Large intestine (tissue), 3 donors: ENCODE results near the gene POU4F3. TPM values are rescaled to one million over a fixed set of nuclear protein-coding genes. Genes with fewer than 3 reads are reported as not detected.

ENCODE experiments used
- DNase-seq, 2 donors: peaks; one replicate each; pipeline versions ENCODE4 v3.0.0 to v3.0.0-alpha.2; 2013
- H3K27ac ChIP-seq: one replicate; pipeline ENCODE4 v1.5.1; 2013; ENCODE audit warnings: low read length
- H3K27me3 ChIP-seq: 2 replicates; pipeline ENCODE4 v1.6.1; 2013; ENCODE audit warnings: low read length; ENCODE audit not compliant: control insufficient read depth, insufficient read depth
- H3K36me3 ChIP-seq: 2 replicates; pipeline ENCODE4 v1.6.1; 2013; ENCODE audit warnings: low read length; ENCODE audit not compliant: control insufficient read depth, insufficient read depth
- H3K4me1 ChIP-seq: one replicate; pipeline ENCODE4 v1.6.1; 2013; ENCODE audit warnings: low read length; ENCODE audit not compliant: control insufficient read depth, insufficient read depth
- H3K4me3 ChIP-seq: one replicate; pipeline ENCODE4 v1.5.1; 2013; ENCODE audit warnings: low read length
- H3K9me3 ChIP-seq: one replicate; pipeline ENCODE4 v1.6.1; 2013; ENCODE audit warnings: mild to moderate bottlenecking, low read depth, low read length, moderate library complexity; ENCODE audit not compliant: control insufficient read depth
- WGBS: methylation state at CpG from one replicate; pipeline ENCODE4 v1.1.5; 2013; ENCODE audit warnings: low lambda C conversion rate; ENCODE audit not compliant: insufficient coverage; 5-methylcytosine and 5-hydroxymethylcytosine counted together
- polyA plus RNA-seq: library from polyadenylated mRNA; unstranded; fragments of 120-200 nt; gene quantifications from one replicate; pipeline ENCODE4 v1.2.1, GENCODE V29; 2013

The POU4F3 gene
- polyA plus RNA-seq, 1 donor = not detected

GRCh38 chr5:146311278-146311677 is 27.4 kb upstream of the POU4F3 start:
- no peaks in the 10 kb centered on the region for H3K36me3 ChIP-seq
- no peak for DNase-seq
- no CpG with 5 or more reads among the region's 5 CpGs for WGBS

GRCh38 chr5:146313027-146313426 is 25.6 kb upstream of the POU4F3 start:
- no CpG with 5 or more reads among the region's 7 CpGs for WGBS
- Histone ChIP-seq H3K4me1 (no peaks in the 10 kb centered on the region), H3K9me3 (no peaks in the 10 kb centered on the region), H3K36me3 (no peaks in the 10 kb centered on the region), H3K4me3 (no peak overlapping the region), H3K27me3 (peaks cover 6% of the 10 kb centered on the region), H3K27ac (no peak overlapping the region)
- no peak for DNase-seq

More at GRCh38 chr5:146311278-146311677, 27.4 kb upstream of the POU4F3 start:
- Histone ChIP-seq H3K4me1 (no peaks in the 10 kb centered on the region), H3K9me3 (no peaks in the 10 kb centered on the region), H3K27ac (no peak overlapping the region), H3K4me3 (no peak overlapping the region), H3K27me3 (peaks cover 9% of the 10 kb centered on the region)

GRCh38 chr5:146321571-146321970 is 17.1 kb upstream of the POU4F3 start:
- Histone ChIP-seq H3K36me3 (no peaks in the 10 kb centered on the region), H3K27me3 (peaks cover 3% of the 10 kb centered on the region), H3K4me3 (no peak overlapping the region), H3K9me3 (no peaks in the 10 kb centered on the region), H3K4me1 (no peaks in the 10 kb centered on the region), H3K27ac (no peak overlapping the region)
- DNase-seq = no peak
- WGBS = 100% methylated on average over 1 of the region's 1 CpG

- DNase-seq = no peak
- Histone ChIP-seq H3K9me3 (no peaks in the 10 kb centered on the region), H3K4me3 (no peak overlapping the region), H3K27me3 (peaks cover 21% of the 10 kb centered on the region), H3K27ac (no peak overlapping the region), H3K4me1 (no peaks in the 10 kb centered on the region), H3K36me3 (no peaks in the 10 kb centered on the region)
- 83% methylated on average over 1 of the region's 7 CpGs for WGBS
These were observed 11.3 kb upstream of the POU4F3 start for GRCh38 chr5:146327257-146327870.

GRCh38 chr5:146327989-146328388 is 10.7 kb upstream of the POU4F3 start:
- H3K9me3 ChIP-seq = no peaks in the 10 kb centered on the region
- H3K27me3 ChIP-seq = peaks cover 27% of the 10 kb centered on the region
- WGBS = no CpG with 5 or more reads among the region's 1 CpG
- no peaks in the 10 kb centered on the region for H3K36me3 ChIP-seq
- DNase-seq = no peak
- no peaks in the 10 kb centered on the region for H3K4me1 ChIP-seq
- no peak overlapping the region for H3K27ac ChIP-seq
- no peak overlapping the region for H3K4me3 ChIP-seq

GRCh38 chr5:146329697-146330096 is 8.9 kb upstream of the POU4F3 start:
- Histone ChIP-seq H3K27me3 (peaks cover 44% of the 10 kb centered on the region), H3K27ac (no peak overlapping the region), H3K9me3 (peaks cover 3% of the 10 kb centered on the region), H3K4me3 (no peak overlapping the region), H3K36me3 (no peaks in the 10 kb centered on the region), H3K4me1 (no peaks in the 10 kb centered on the region)
- WGBS = no CpG with 5 or more reads among the region's 2 CpGs
- no peak for DNase-seq

- Histone ChIP-seq H3K4me3 (no peak overlapping the region), H3K27me3 (peaks cover 58% of the 10 kb centered on the region), H3K9me3 (peaks cover 3% of the 10 kb centered on the region), H3K4me1 (no peaks in the 10 kb centered on the region), H3K36me3 (no peaks in the 10 kb centered on the region), H3K27ac (no peak overlapping the region)
- no CpG with 5 or more reads among the region's 2 CpGs for WGBS
- no peak for DNase-seq
These were observed 7.2 kb upstream of the POU4F3 start for GRCh38 chr5:146331423-146331822.

GRCh38 chr5:146334074-146334533 is 4.5 kb upstream of the POU4F3 start:
- Histone ChIP-seq H3K4me1 (no peaks in the 10 kb centered on the region), H3K36me3 (no peaks in the 10 kb centered on the region), H3K27ac (no peak overlapping the region), H3K9me3 (peaks cover 3% of the 10 kb centered on the region), H3K4me3 (no peak overlapping the region), H3K27me3 (peaks cover 82% of the 10 kb centered on the region)
- WGBS = no CpG with 5 or more reads among the region's 24 CpGs
- no peak for DNase-seq

DNA sequence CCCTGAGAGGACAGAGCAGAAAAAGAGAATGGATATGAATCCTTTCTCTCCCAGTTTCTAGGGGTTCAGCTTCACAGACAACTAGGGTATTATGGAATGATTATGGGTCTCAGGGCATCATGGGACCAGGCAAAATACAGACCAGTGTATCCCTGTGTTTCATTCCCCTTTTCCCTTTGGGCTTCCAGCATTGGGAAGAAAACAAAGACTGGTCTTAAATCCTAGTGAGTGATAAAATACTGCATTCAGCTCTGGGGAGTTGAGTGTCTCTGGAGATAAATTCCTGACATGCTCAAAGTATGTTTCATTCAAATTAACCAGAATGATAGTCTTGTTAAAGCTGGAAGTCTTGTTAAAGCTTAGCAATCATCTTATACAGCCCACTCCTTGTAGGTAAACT is 2.4 kb upstream of the POU4F3 start:
- Histone ChIP-seq H3K36me3 (no peaks in the 10 kb centered on the region), H3K4me1 (peaks cover 3% of the 10 kb centered on the region), H3K9me3 (peaks cover 9% of the 10 kb centered on the region), H3K4me3 (no peak overlapping the region), H3K27ac (no peak overlapping the region), H3K27me3 (peaks cover 91% of the 10 kb centered on the region)
- DNase-seq = no peak

DNA sequence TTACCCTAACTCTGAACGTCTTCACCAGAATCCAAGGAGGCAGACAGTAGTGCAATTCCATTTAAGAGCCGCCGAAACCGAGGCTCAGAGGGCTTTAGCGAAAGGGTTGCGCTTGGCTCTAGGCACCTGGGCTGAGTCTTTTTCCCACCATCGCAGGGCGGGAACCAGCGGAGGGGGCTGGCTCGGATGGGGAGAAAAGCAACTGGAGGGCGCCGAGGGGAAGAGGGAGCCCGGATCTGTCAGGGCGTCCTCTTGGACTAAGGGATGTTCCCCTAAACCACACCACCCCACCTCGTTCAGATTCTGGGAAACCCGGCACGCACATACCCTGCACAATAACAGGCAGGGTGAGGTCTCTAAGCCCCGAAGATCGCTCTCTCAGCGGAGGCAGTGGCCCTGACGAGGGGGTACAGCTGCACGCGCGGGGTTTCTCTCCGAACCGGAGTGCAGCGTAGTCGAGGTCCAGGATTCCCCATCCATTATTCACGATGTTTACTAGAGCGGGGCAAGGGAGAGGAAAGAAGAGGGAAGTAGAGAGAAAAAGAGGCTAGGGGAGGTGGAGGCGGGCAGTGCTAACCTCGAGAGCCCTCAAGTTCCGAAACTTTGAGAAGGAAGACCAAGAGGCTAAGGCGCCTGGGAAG is 1.3 kb upstream of the POU4F3 start:
- DNase-seq = no peak
- H3K36me3 ChIP-seq = no peaks in the 10 kb centered on the region
- no CpG with 5 or more reads among the region's 34 CpGs for WGBS
- H3K4me1 ChIP-seq = peaks cover 3% of the 10 kb centered on the region
- H3K27ac ChIP-seq = no peak overlapping the region
- peaks cover 96% of the 10 kb centered on the region for H3K27me3 ChIP-seq
- H3K4me3 ChIP-seq = no peak overlapping the region
- peaks cover 9% of the 10 kb centered on the region for H3K9me3 ChIP-seq

DNA sequence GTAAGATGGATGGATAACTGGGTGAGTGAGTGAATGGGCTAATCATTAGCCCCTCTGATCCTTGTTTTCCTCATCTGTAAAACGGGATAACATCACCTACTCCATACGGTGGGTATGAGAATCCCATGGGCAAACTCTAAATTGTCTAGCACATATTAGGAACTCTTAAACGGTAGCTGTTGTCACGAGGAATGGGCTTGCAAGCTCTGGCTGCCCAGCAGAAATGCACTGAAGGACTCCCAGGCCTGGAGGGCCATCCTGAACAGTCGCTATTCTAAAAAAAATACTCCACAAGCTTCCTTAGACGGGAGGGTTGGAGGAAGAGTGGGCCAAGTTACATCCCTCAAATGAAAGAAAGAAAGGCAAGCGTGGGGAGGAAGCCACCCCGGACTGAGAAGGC is 711 bp upstream of the POU4F3 start:
- no peak overlapping the region for H3K27ac ChIP-seq
- WGBS = no CpG with 5 or more reads among the region's 8 CpGs
- no peak for DNase-seq
- peaks cover 9% of the 10 kb centered on the region for H3K9me3 ChIP-seq
- peaks cover 96% of the 10 kb centered on the region for H3K27me3 ChIP-seq
- peaks cover 3% of the 10 kb centered on the region for H3K4me1 ChIP-seq
- H3K4me3 ChIP-seq = no peak overlapping the region
- H3K36me3 ChIP-seq = no peaks in the 10 kb centered on the region
